ENCODE data around the gene MACROD1. TPM values are rescaled to one million over a fixed set of nuclear protein-coding genes. Genes with fewer than 3 reads are reported as not detected.
A peak's percentile ranks its signal among the peaks of the same experiment; 100 is the strongest.
"Not testable (repeated sequence)": the region's sequence is repeated elsewhere in the genome, so short reads cannot be mapped to it uniquely, and the experiment has no call there.

Gene MACROD1
- total and polyA plus RNA-seq, 4 donors = 10.6 to 31.6 (median 23.9) TPM

- DNase-seq (ENCODE audit: low read depth in 4 of 6, low spot score in 6 of 6) = peak in 5 of 6 donors; percentile 71 to 97 (median 84)
- H3K4me1 ChIP-seq (ENCODE audit: control insufficient read depth, insufficient read depth, low read length) = peaks cover 37% of the 10 kb centered on the region
- peak within 1 kb of the TSS; percentile 93 for H3K27ac ChIP-seq (ENCODE audit: low read depth, low read length)
- under 1% methylated on average over 58 of the region's 63 CpGs for WGBS (ENCODE audit: insufficient coverage)
- H3K4me3 ChIP-seq (ENCODE audit: low read depth, low read length) = peak within 1 kb of the TSS; percentile 93
- H3K9me3 ChIP-seq (ENCODE audit: control insufficient read depth, insufficient read depth, low read length) = no peaks in the 10 kb centered on the region
- peaks cover 46% of the 10 kb centered on the region for H3K36me3 ChIP-seq (ENCODE audit: control insufficient read depth, insufficient read depth, low read length)
- H3K27me3 ChIP-seq (ENCODE audit: control insufficient read depth, insufficient read depth, low read length) = no peaks in the 10 kb centered on the region
These were observed 179.6 kb downstream of the MACROD1 start, which contains the start of gene OTUB1 for GRCh38 chr11:63986156-63986931. TSS of gene OTUB1 (plus strand) at chr11:63986438. CDS start at chr11:63986457, 19 bp downstream.

- H3K4me1 ChIP-seq (ENCODE audit: control insufficient read depth, insufficient read depth, low read length) = peaks cover 35% of the 10 kb centered on the region
- no peak for DNase-seq (ENCODE audit: low read depth in 4 of 6, low spot score in 6 of 6)
- peak overlapping the region; percentile 93 for H3K27ac ChIP-seq (ENCODE audit: low read depth, low read length)
- H3K27me3 ChIP-seq (ENCODE audit: control insufficient read depth, insufficient read depth, low read length) = no peaks in the 10 kb centered on the region
- WGBS (ENCODE audit: insufficient coverage) = under 1% methylated on average over 13 of the region's 18 CpGs
- peak overlapping the region; percentile 93 for H3K4me3 ChIP-seq (ENCODE audit: low read depth, low read length)
- peaks cover 40% of the 10 kb centered on the region for H3K36me3 ChIP-seq (ENCODE audit: control insufficient read depth, insufficient read depth, low read length)
- H3K9me3 ChIP-seq (ENCODE audit: control insufficient read depth, insufficient read depth, low read length) = no peaks in the 10 kb centered on the region
These were observed 180.1 kb downstream of the MACROD1 start for GRCh38 chr11:63985812-63986155.

DNA sequence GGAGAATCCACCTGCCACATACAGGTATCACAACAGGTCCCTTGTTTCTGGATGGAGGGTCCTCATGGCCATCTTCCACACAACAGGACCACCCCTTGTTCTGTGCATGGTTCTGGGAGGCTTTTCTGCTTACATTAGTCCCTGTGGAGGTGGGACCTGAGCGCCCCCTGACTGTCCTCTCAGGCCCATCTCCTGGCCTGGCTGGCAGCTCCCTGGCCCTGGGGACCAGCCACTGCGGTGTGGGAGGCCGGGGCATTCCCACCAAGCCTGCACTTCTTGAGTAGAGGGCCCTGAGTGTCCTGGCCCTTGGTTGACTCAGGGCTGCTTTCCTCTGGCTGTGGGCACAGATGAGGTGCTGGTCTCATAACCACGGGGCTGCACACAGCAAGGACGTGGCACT is 186.5 kb downstream of the MACROD1 start:
- Histone ChIP-seq H3K27me3 (ENCODE audit: control insufficient read depth, insufficient read depth, low read length) (no peaks in the 10 kb centered on the region), H3K9me3 (ENCODE audit: control insufficient read depth, insufficient read depth, low read length) (no peaks in the 10 kb centered on the region), H3K36me3 (ENCODE audit: control insufficient read depth, insufficient read depth, low read length) (peaks cover 46% of the 10 kb centered on the region), H3K4me3 (ENCODE audit: low read depth, low read length) (no peak overlapping the region), H3K4me1 (ENCODE audit: control insufficient read depth, insufficient read depth, low read length) (peaks cover 29% of the 10 kb centered on the region), H3K27ac (ENCODE audit: low read depth, low read length) (no peak overlapping the region)
- 86% methylated on average over 5 of the region's 5 CpGs for WGBS (ENCODE audit: insufficient coverage)
- no peak for DNase-seq (ENCODE audit: low read depth in 4 of 6, low spot score in 6 of 6)

GRCh38 chr11:63978551-63979239 is 187.2 kb downstream of the MACROD1 start:
- no peak overlapping the region for H3K4me3 ChIP-seq (ENCODE audit: low read depth, low read length)
- H3K36me3 ChIP-seq (ENCODE audit: control insufficient read depth, insufficient read depth, low read length) = peaks cover 46% of the 10 kb centered on the region
- H3K27me3 ChIP-seq (ENCODE audit: control insufficient read depth, insufficient read depth, low read length) = no peaks in the 10 kb centered on the region
- 62% methylated on average over 9 of the region's 10 CpGs for WGBS (ENCODE audit: insufficient coverage)
- no peak overlapping the region for H3K27ac ChIP-seq (ENCODE audit: low read depth, low read length)
- DNase-seq (ENCODE audit: low read depth in 4 of 6, low spot score in 6 of 6) = no peak
- H3K9me3 ChIP-seq (ENCODE audit: control insufficient read depth, insufficient read depth, low read length) = no peaks in the 10 kb centered on the region
- peaks cover 34% of the 10 kb centered on the region for H3K4me1 ChIP-seq (ENCODE audit: control insufficient read depth, insufficient read depth, low read length)

DNA sequence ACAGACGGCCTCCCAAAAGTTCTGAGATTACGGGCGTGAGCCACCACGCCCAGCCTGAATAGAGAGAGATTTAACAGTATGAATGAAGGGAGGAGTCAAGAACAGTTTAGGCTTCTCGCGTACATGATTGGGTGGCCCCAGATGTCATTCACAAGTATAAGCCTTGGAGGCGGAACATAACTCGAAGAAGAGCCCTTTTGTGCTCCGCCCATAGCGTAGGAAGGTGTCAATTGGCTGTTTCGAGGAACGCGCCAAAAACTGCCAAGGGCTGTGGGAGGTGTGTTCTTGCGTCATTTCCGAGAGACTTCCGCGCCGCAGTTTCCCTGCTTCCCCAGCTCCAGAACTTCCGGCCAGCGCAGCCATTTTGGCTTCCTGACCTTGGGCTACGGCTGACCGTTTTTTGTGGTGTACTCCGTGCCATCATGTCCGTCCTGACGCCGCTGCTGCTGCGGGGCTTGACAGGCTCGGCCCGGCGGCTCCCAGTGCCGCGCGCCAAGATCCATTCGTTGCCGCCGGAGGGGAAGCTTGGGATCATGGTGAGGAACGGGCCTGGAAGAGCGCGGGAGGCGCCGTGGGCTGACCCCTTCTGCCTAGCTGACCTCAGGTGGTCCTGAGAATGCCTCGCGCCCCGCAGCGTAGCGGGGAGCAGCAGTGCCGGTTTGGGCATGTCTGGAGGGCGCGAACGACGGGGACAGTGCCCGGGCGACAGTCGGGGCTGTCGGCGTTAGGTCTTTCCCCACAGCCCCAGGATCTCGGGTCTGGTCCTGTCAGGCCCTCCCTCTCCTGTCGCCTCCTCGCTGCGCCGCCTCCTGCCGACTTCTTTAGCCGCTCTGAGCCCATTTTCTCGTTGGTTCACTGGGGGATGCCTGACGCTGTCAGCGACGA is 191.4 kb downstream of the MACROD1 start, which contains the start of gene COX8A:
TSS of gene COX8A (plus strand) at position 362 of the 885 bp plus-strand sequence. CDS start at position 423, 61 bp downstream.
- Histone ChIP-seq H3K4me1 (ENCODE audit: control insufficient read depth, insufficient read depth, low read length) (peaks cover 27% of the 10 kb centered on the region), H3K4me3 (ENCODE audit: low read depth, low read length) (peak within 1 kb of the TSS; percentile 98), H3K9me3 (ENCODE audit: control insufficient read depth, insufficient read depth, low read length) (no peaks in the 10 kb centered on the region), H3K36me3 (ENCODE audit: control insufficient read depth, insufficient read depth, low read length) (peaks cover 36% of the 10 kb centered on the region), H3K27ac (ENCODE audit: low read depth, low read length) (peak within 1 kb of the TSS; percentile 98), H3K27me3 (ENCODE audit: control insufficient read depth, insufficient read depth, low read length) (no peaks in the 10 kb centered on the region)
- 0% methylated on average over 59 of the region's 67 CpGs for whole genome bisulfite sequencing (ENCODE audit: insufficient coverage)
- peak; percentile 98 to 100 (median 99) for DNase-seq (ENCODE audit: low read depth in 4 of 6, low spot score in 6 of 6)

DNA sequence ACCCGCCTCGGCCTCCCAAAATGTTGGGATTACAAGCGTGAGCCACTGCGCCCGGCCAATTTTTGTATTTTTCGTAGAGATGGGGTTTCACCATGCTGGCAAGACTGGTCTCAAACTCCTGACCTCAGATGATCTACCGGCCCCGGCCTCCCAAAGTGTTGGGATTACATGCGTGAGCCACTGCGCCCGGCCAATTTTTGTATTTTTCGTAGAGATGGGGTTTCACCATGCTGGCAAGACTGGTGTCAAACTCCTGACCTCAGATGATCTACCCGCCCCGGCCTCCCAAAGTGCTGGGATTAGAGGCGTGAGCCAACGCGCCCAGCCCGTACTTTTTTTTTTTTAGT is 192.0 kb downstream of the MACROD1 start:
- H3K27me3 ChIP-seq (ENCODE audit: control insufficient read depth, insufficient read depth, low read length); DNase-seq (ENCODE audit: low read depth in 4 of 6, low spot score in 6 of 6); H3K9me3 ChIP-seq (ENCODE audit: control insufficient read depth, insufficient read depth, low read length): not testable (repeated sequence)
- Histone ChIP-seq H3K36me3 (ENCODE audit: control insufficient read depth, insufficient read depth, low read length) (peaks cover 30% of the 10 kb centered on the region), H3K4me1 (ENCODE audit: control insufficient read depth, insufficient read depth, low read length) (peaks cover 27% of the 10 kb centered on the region), H3K27ac (ENCODE audit: low read depth, low read length) (peak overlapping the region; percentile 98), H3K4me3 (ENCODE audit: low read depth, low read length) (peak overlapping the region; percentile 98)
- WGBS (ENCODE audit: insufficient coverage) = 82% methylated on average over 16 of the region's 18 CpGs

GRCh38 chr11:63970902-63971301 is 195.0 kb downstream of the MACROD1 start:
- Histone ChIP-seq H3K27ac (ENCODE audit: low read depth, low read length) (no peak overlapping the region), H3K4me1 (ENCODE audit: control insufficient read depth, insufficient read depth, low read length) (peaks cover 14% of the 10 kb centered on the region), H3K27me3 (ENCODE audit: control insufficient read depth, insufficient read depth, low read length) (no peaks in the 10 kb centered on the region), H3K36me3 (ENCODE audit: control insufficient read depth, insufficient read depth, low read length) (peaks cover 5% of the 10 kb centered on the region), H3K9me3 (ENCODE audit: control insufficient read depth, insufficient read depth, low read length) (no peaks in the 10 kb centered on the region), H3K4me3 (ENCODE audit: low read depth, low read length) (no peak overlapping the region)
- no peak for DNase-seq (ENCODE audit: low read depth in 4 of 6, low spot score in 6 of 6)
- WGBS (ENCODE audit: insufficient coverage) = 74% methylated on average over 4 of the region's 5 CpGs

DNA sequence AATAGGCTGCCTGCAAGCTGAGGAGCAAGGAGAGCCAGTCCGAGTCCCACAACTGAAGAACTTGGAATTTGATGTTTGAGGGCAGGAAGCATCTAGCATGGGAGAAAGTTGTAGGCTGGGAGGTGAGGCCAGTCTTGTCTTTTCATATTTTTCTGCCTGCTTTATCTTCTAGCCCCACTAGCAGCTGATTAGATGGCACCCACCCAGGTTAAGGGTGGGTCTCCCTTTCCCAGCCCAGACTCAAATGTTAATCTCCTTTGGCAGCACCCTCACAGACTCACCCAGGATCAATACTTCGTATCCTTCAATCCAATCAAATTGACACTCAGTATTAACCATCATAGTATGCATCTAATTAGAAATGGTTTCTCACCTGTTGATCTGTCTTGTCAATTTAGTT is 196.5 kb downstream of the MACROD1 start:
- Histone ChIP-seq H3K9me3 (ENCODE audit: control insufficient read depth, insufficient read depth, low read length) (no peaks in the 10 kb centered on the region), H3K4me1 (ENCODE audit: control insufficient read depth, insufficient read depth, low read length) (peaks cover 5% of the 10 kb centered on the region), H3K27me3 (ENCODE audit: control insufficient read depth, insufficient read depth, low read length) (no peaks in the 10 kb centered on the region), H3K27ac (ENCODE audit: low read depth, low read length) (no peak overlapping the region), H3K36me3 (ENCODE audit: control insufficient read depth, insufficient read depth, low read length) (no peaks in the 10 kb centered on the region), H3K4me3 (ENCODE audit: low read depth, low read length) (no peak overlapping the region)
- DNase-seq (ENCODE audit: low read depth in 4 of 6, low spot score in 6 of 6) = no peak
- WGBS (ENCODE audit: insufficient coverage) = 100% methylated on average over 1 of the region's 2 CpGs

GRCh38 chr11:63966444-63966843 is 199.5 kb downstream of the MACROD1 start:
- H3K4me3 ChIP-seq (ENCODE audit: low read depth, low read length) = no peak overlapping the region
- peaks cover 5% of the 10 kb centered on the region for H3K4me1 ChIP-seq (ENCODE audit: control insufficient read depth, insufficient read depth, low read length)
- no peaks in the 10 kb centered on the region for H3K27me3 ChIP-seq (ENCODE audit: control insufficient read depth, insufficient read depth, low read length)
- no peak for DNase-seq (ENCODE audit: low read depth in 4 of 6, low spot score in 6 of 6)
- WGBS (ENCODE audit: insufficient coverage) = 100% methylated on average over 1 of the region's 1 CpG
- H3K36me3 ChIP-seq (ENCODE audit: control insufficient read depth, insufficient read depth, low read length) = peaks cover under 1% of the 10 kb centered on the region
- no peaks in the 10 kb centered on the region for H3K9me3 ChIP-seq (ENCODE audit: control insufficient read depth, insufficient read depth, low read length)
- no peak overlapping the region for H3K27ac ChIP-seq (ENCODE audit: low read depth, low read length)

All from spinal cord (tissue), 10 donors.